ENCODE results near the gene SSBP2.

Gene SSBP2

GRCh38 chr5:81766611-81767010, 15.7 kb upstream of the SSBP2 start:
- no peak for DNase-seq

- no peak for DNase-seq
These were observed 12.5 kb upstream of the SSBP2 start for GRCh38 chr5:81763294-81763928.

- no peak for DNase-seq
These were observed 12.0 kb upstream of the SSBP2 start for GRCh38 chr5:81762853-81763252.

- no peak for DNase-seq
These were observed 11.5 kb upstream of the SSBP2 start for GRCh38 chr5:81762401-81762800.

- no peak for DNase-seq
These were observed 11.1 kb upstream of the SSBP2 start for GRCh38 chr5:81761970-81762369.

- DNase-seq = no peak
These were observed 10.4 kb upstream of the SSBP2 start for GRCh38 chr5:81761270-81761669.

GRCh38 chr5:81760521-81760920, 9.6 kb upstream of the SSBP2 start:
- DNase-seq = no peak

GRCh38 chr5:81759632-81760005, 8.7 kb upstream of the SSBP2 start:
- DNase-seq = no peak

GRCh38 chr5:81757404-81757803, 6.5 kb upstream of the SSBP2 start:
- DNase-seq = no peak

- DNase-seq = no peak
These were observed 5.1 kb upstream of the SSBP2 start for GRCh38 chr5:81756016-81756415.

- no peak for DNase-seq
These were observed 4.4 kb upstream of the SSBP2 start for GRCh38 chr5:81755320-81755719.

GRCh38 chr5:81754621-81755020, 3.7 kb upstream of the SSBP2 start:
- no peak for DNase-seq

GRCh38 chr5:81753429-81753828, 2.5 kb upstream of the SSBP2 start:
- DNase-seq = no peak

- no peak for DNase-seq
These were observed 1.7 kb upstream of the SSBP2 start for GRCh38 chr5:81752644-81752963.

- DNase-seq = peak; percentile 16
These were observed 1.1 kb upstream of the SSBP2 start for GRCh38 chr5:81751836-81752643.

GRCh38 chr5:81750308-81751008, 439 bp downstream of the SSBP2 start:
- DNase-seq = peak; percentile 31

- peak; percentile 33 for DNase-seq
These were observed 1.2 kb downstream of the SSBP2 start for GRCh38 chr5:81749561-81750307.

- DNase-seq = no peak
These were observed 1.7 kb downstream of the SSBP2 start for GRCh38 chr5:81749192-81749560.

GRCh38 chr5:81748556-81748955, 2.3 kb downstream of the SSBP2 start:
- no peak for DNase-seq

GRCh38 chr5:81747030-81747429, 3.9 kb downstream of the SSBP2 start:
- DNase-seq = no peak

- DNase-seq = no peak
These were observed 10.1 kb downstream of the SSBP2 start for GRCh38 chr5:81740758-81741157.

- no peak for DNase-seq
These were observed 11.6 kb downstream of the SSBP2 start for GRCh38 chr5:81739291-81739690.

- DNase-seq = no peak
These were observed 21.6 kb downstream of the SSBP2 start for GRCh38 chr5:81729276-81729675.

Data from activated gamma-delta T cell (primary cell).